PFSK-1 (cell line): ENCODE results near the gene ABI1.

Experiments
- POLR2AphosphoS5 ChIP-seq: IDR thresholded peaks from 2 replicates; pipeline ENCODE4 v1.6.1; 2012; ENCODE audit warnings: low read depth, mild to moderate bottlenecking, control low read depth, low read length, moderate library complexity
- REST ChIP-seq, 2 experiments: IDR thresholded peaks; 2 replicates each; pipeline versions ENCODE4 v1.6.1 to v1.8.0; 2011 to 2012; ENCODE audit warnings: low read depth in 2 of 2, low read length in 2 of 2, control low read depth in 1 of 2, inconsistent platforms in 1 of 2, mild to moderate bottlenecking in 1 of 2, moderate library complexity in 1 of 2; ENCODE audit not compliant: insufficient read depth in 1 of 2
- TAF1 ChIP-seq: IDR thresholded peaks from 2 replicates; pipeline ENCODE4 v1.6.1; 2012; ENCODE audit warnings: low read length, control low read depth, borderline replicate concordance; ENCODE audit not compliant: insufficient read depth

GRCh38 chr10:26890956-26891355, 30.2 kb upstream of the ABI1 start:
- TF ChIP-seq POLR2AphosphoS5 (no peak), REST (IDR thresholded peaks at IDR 0.05; ENCODE audit: insufficient read depth in 1 of 2, low read depth in 2 of 2, low read length in 2 of 2) (no peak), TAF1 (no peak)
